Tibial nerve (tissue), 4 donors: Measurements from ENCODE around the gene BMF.

Experiments
- EP300 ChIP-seq, 2 donors: sonication (generic); formaldehyde crosslinking; IDR thresholded peaks; one replicate each; pipeline ENCODE4 v1.6.1; 2017; ENCODE audit warnings: antibody characterized with exemption in 2 of 2, mild to moderate bottlenecking in 1 of 2
- TF ChIP-seq, protein P1 (sequence below), 5 experiments: fragments of 200-600 bp in 3 of 5; fragments of 450-650 bp in 2 of 5; sonication (generic) in 3 of 5; IDR thresholded peaks; one replicate each; pipeline ENCODE4 v1.5.1; 2016 to 2019; ENCODE audit warnings: antibody characterized with exemption in 5 of 5, mild to moderate bottlenecking in 3 of 5, moderate library complexity in 2 of 5

- TF ChIP-seq, protein P1, sequence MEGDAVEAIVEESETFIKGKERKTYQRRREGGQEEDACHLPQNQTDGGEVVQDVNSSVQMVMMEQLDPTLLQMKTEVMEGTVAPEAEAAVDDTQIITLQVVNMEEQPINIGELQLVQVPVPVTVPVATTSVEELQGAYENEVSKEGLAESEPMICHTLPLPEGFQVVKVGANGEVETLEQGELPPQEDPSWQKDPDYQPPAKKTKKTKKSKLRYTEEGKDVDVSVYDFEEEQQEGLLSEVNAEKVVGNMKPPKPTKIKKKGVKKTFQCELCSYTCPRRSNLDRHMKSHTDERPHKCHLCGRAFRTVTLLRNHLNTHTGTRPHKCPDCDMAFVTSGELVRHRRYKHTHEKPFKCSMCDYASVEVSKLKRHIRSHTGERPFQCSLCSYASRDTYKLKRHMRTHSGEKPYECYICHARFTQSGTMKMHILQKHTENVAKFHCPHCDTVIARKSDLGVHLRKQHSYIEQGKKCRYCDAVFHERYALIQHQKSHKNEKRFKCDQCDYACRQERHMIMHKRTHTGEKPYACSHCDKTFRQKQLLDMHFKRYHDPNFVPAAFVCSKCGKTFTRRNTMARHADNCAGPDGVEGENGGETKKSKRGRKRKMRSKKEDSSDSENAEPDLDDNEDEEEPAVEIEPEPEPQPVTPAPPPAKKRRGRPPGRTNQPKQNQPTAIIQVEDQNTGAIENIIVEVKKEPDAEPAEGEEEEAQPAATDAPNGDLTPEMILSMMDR (IDR thresholded peaks at IDR 0.05): no peak
- no peak for TF ChIP-seq EP300 (IDR thresholded peaks at IDR 0.05)
Measured at GRCh38 chr15:40091861-40092255, 16.8 kb downstream of the BMF start.
